Endodermal cell (in vitro differentiated cells): ENCODE measurements around the gene IFNA13. TPM values are rescaled to one million over a fixed set of nuclear protein-coding genes. Genes with fewer than 3 reads are reported as not detected.
A peak's percentile ranks its signal among the peaks of the same experiment; 100 is the strongest.

Experiments
- DNase-seq: peaks from one replicate; pipeline ENCODE4 v3.0.0-alpha.2; 2017
- H3K27ac ChIP-seq: 2 replicates; pipeline ENCODE4 v1.5.1; 2013; ENCODE audit warnings: mild to moderate bottlenecking, low read depth, low read length, moderate library complexity
- H3K27me3 ChIP-seq: 2 replicates; pipeline ENCODE4 v1.6.1; 2013; ENCODE audit warnings: mild to moderate bottlenecking, low read length, moderate library complexity; ENCODE audit not compliant: insufficient read depth, control insufficient read depth, poor library complexity, severe bottlenecking
- H3K36me3 ChIP-seq: 2 replicates; pipeline ENCODE4 v1.7.0; 2013; ENCODE audit warnings: mild to moderate bottlenecking, low read length, moderate library complexity; ENCODE audit not compliant: control insufficient read depth, insufficient read depth
- H3K4me1 ChIP-seq: one replicate; pipeline ENCODE4 v1.7.0; 2013; ENCODE audit warnings: low read length; ENCODE audit not compliant: control insufficient read depth, insufficient read depth
- H3K4me3 ChIP-seq: 2 replicates; pipeline ENCODE4 v1.5.1; 2013; ENCODE audit warnings: mild to moderate bottlenecking, low read length, moderate library complexity
- H3K9ac ChIP-seq: 2 replicates; pipeline ENCODE4 v1.6.1; 2013; ENCODE audit warnings: mild to moderate bottlenecking, low read length, moderate library complexity; ENCODE audit not compliant: poor library complexity, severe bottlenecking; ENCODE audit errors: extremely low read depth
- H3K9me3 ChIP-seq: 2 replicates; pipeline ENCODE4 v1.6.1; 2013; ENCODE audit warnings: mild to moderate bottlenecking, low read length, moderate library complexity; ENCODE audit not compliant: control insufficient read depth
- H3K27ac Mint-ChIP-seq: 2 replicates; pipeline ENCODE4 v1.8.0; 2020; ENCODE audit warnings: mixed read lengths
- H3K27me3 Mint-ChIP-seq: 2 replicates; pipeline ENCODE4 v1.8.0; 2021; ENCODE audit warnings: mild to moderate bottlenecking, mixed read lengths; ENCODE audit not compliant: insufficient read depth
- H3K36me3 Mint-ChIP-seq: 2 replicates; pipeline ENCODE4 v1.8.0; 2020; ENCODE audit warnings: low read depth, mixed read lengths
- H3K4me1 Mint-ChIP-seq: 2 replicates; pipeline ENCODE4 v1.8.0; 2020; ENCODE audit warnings: mixed read lengths
- H3K4me3 Mint-ChIP-seq: 2 replicates; pipeline ENCODE4 v1.8.0; 2020; ENCODE audit warnings: mild to moderate bottlenecking, moderate library complexity, mixed read lengths
- H3K9me3 Mint-ChIP-seq: 2 replicates; pipeline ENCODE4 v1.8.0; 2020; ENCODE audit warnings: mild to moderate bottlenecking, mixed read lengths
- WGBS, 2 experiments: methylation state at CpG; one replicate each; pipeline versions ENCODE4 v1.1.5 to v1.1.7; 2013; ENCODE audit warnings: missing lambda C conversion rate in 2 of 2, mixed read lengths in 1 of 2; ENCODE audit not compliant: insufficient coverage in 1 of 2, insufficient read length in 1 of 2; 5-methylcytosine and 5-hydroxymethylcytosine counted together
- total RNA-seq, 2 donors: library from RNA; stranded (reverse); fragmentation: NEBNext Ultra II Directional in 1 of 2; extraction: Animal tissue kit (Norgen Biotek cat#: 25700) in 1 of 2; gene quantifications; 2 replicates in 1 of 2; 3 replicates in 1 of 2; pipeline ENCODE4 v1.2.1, GENCODE V29; 2021
- TF ChIP-seq, protein P1 (sequence below): fragments of 200-600 bp; sonication (generic); conservative IDR thresholded peaks from 2 replicates; pipeline ENCODE4 v1.5.0; 2021; ENCODE audit warnings: antibody characterized with exemption, mild to moderate bottlenecking

IFNA13 gene
- total RNA-seq, 2 donors from 2014 or later, result not detected

DNA sequence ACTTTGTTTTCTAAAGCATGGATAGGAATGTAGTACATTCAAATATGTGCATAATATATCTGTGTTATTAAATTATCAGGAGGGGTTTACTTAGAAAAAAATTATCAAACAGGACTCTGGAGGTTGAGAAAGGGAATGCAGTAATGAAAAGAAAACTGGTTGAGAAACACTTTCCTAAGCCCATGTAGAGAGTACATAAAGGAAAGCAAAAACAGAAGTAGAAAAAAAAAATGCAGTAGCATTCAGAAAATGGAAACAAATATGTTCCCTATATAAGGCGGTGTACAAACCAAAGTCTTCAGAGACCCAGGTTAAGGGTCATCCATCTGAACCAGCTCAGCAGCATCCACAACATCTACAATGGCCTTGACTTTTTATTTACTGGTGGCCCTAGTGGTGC is 41.0 kb upstream of the IFNA13 start, which contains the start of gene IFNA8:
Gene IFNA8, plus strand, starts transcription at position 301 of the 400 bp plus-strand sequence. Its CDS starts 60 bp downstream, at position 361.
- H3K36me3 ChIP-seq, result no peaks in the 10 kb centered on the region
- H3K27me3 ChIP-seq, result peaks cover 39% of the 10 kb centered on the region
- no peak within 1 kb of the TSS for H3K9ac ChIP-seq
- Mint-ChIP-seq H3K27me3 (peaks cover 52% of the 10 kb centered on the region), H3K27ac (no peak within 1 kb of the TSS), H3K36me3 (no peaks in the 10 kb centered on the region), H3K4me1 (no peaks in the 10 kb centered on the region), H3K4me3 (no peak within 1 kb of the TSS), H3K9me3 (no peaks in the 10 kb centered on the region)
- H3K4me1 ChIP-seq, result no peaks in the 10 kb centered on the region
- TF ChIP-seq, protein P1, sequence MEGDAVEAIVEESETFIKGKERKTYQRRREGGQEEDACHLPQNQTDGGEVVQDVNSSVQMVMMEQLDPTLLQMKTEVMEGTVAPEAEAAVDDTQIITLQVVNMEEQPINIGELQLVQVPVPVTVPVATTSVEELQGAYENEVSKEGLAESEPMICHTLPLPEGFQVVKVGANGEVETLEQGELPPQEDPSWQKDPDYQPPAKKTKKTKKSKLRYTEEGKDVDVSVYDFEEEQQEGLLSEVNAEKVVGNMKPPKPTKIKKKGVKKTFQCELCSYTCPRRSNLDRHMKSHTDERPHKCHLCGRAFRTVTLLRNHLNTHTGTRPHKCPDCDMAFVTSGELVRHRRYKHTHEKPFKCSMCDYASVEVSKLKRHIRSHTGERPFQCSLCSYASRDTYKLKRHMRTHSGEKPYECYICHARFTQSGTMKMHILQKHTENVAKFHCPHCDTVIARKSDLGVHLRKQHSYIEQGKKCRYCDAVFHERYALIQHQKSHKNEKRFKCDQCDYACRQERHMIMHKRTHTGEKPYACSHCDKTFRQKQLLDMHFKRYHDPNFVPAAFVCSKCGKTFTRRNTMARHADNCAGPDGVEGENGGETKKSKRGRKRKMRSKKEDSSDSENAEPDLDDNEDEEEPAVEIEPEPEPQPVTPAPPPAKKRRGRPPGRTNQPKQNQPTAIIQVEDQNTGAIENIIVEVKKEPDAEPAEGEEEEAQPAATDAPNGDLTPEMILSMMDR, result no peak
- no peak within 1 kb of the TSS for H3K4me3 ChIP-seq
- H3K9me3 ChIP-seq, result no peaks in the 10 kb centered on the region
- WGBS, 2 experiments, result 86 to 96% methylated on average over 1 of the region's 1 CpG
- H3K27ac ChIP-seq, result no peak within 1 kb of the TSS
- no peak for DNase-seq

DNA sequence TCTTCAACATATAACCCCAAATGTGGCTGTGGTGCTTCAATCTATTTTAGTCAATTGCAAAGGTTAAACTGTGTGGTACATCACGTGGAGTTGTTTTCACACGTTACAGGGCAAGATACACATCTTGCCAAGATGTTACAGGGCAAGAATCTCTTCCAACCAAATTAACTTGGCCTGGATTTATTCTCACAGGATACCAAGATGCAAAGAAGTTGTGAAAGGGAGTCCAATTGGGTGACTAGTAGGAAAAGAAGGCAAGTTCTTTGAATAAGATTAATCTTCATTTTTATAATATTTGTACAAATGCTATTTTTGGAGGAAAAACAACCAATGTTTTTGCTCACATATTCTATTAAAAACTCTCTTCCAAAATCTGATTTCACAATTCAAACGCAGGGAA is 36.3 kb upstream of the IFNA13 start:
- WGBS, 2 experiments, result 89 to 100% methylated on average over 2 to 3 of the region's 3 CpGs
- Mint-ChIP-seq H3K27ac (no peak overlapping the region), H3K27me3 (peaks cover 64% of the 10 kb centered on the region), H3K36me3 (no peaks in the 10 kb centered on the region), H3K4me1 (peaks cover 4% of the 10 kb centered on the region), H3K9me3 (no peaks in the 10 kb centered on the region), H3K4me3 (no peak overlapping the region)
- no peak for DNase-seq
- TF ChIP-seq, protein P1, result no peak
- no peak overlapping the region for H3K4me3 ChIP-seq
- no peaks in the 10 kb centered on the region for H3K36me3 ChIP-seq
- peaks cover 59% of the 10 kb centered on the region for H3K27me3 ChIP-seq
- no peak overlapping the region for H3K27ac ChIP-seq
- H3K4me1 ChIP-seq, result no peaks in the 10 kb centered on the region
- no peaks in the 10 kb centered on the region for H3K9me3 ChIP-seq
- no peak overlapping the region for H3K9ac ChIP-seq

DNA sequence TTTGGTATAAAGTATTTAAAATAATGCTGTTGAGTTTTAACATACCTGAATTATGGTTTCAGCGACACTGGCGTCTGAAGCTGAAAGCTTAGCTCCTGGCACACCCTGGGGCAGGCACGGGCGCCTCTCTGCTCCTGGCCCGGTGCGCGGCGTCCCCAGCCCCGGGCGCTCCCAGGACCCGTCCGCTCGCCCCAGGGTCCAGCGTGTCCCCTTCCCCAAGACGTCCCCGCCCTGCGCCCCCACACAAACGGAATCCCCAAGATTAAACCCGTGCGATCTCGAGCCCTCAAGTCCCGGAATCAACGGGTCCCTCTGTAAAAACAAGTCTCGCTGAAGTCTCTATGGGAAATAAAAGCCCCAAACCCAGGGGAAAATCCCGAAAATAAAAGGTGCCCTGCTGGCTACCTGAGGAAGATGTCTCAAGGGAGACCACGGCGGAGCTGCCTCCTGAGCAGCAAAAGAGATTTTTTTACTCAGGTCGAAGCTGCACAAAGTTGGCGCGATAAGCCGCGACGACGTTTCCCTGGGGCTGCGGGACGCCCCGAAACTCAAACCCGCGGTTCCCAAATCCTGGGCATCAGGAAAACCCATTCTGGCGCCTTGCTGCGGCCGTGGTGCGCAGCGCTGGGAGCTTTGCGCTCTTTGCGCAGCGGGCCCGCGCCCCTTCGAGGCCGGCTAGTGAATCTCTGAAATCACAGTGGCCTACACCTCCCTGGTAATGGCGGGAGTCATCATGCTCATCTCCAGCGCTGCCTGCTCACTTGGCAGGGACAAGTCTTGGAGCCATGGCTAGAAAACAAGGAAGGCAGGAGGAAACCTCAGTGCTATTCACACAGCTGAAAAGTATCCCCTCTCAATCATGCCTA is 34.8 kb upstream of the IFNA13 start:
- H3K36me3 Mint-ChIP-seq, result no peaks in the 10 kb centered on the region
- Histone ChIP-seq H3K4me3 (peak overlapping the region; percentile 82), H3K27me3 (peaks cover 68% of the 10 kb centered on the region), H3K27ac (no peak overlapping the region), H3K4me1 (no peaks in the 10 kb centered on the region), H3K9ac (no peak overlapping the region), H3K36me3 (no peaks in the 10 kb centered on the region), H3K9me3 (no peaks in the 10 kb centered on the region)
- TF ChIP-seq, protein P1, result peak; percentile 54
- peak; percentile 89 for DNase-seq
- peaks cover 4% of the 10 kb centered on the region for H3K4me1 Mint-ChIP-seq
- H3K27ac Mint-ChIP-seq, result no peak overlapping the region
- H3K27me3 Mint-ChIP-seq, result peaks cover 74% of the 10 kb centered on the region
- H3K9me3 Mint-ChIP-seq, result no peaks in the 10 kb centered on the region
- WGBS, 2 experiments, result 3% methylated on average over 50 to 53 of the region's 53 CpGs
- H3K4me3 Mint-ChIP-seq, result peak overlapping the region; percentile 56
